COLO829 (cell line): ENCODE results near the gene MINPP1.
"Not testable (repeated sequence)": the region's sequence is repeated elsewhere in the genome, so short reads cannot be mapped to it uniquely, and the experiment has no call there.

Experiments used
- DNase-seq: peaks from one replicate; pipeline ENCODE4 v3.0.0; 2012; ENCODE audit warnings: low spot score

MINPP1 gene

GRCh38 chr10:87565010-87565409, 60.3 kb downstream of the MINPP1 start:
- no peak for DNase-seq

DNA sequence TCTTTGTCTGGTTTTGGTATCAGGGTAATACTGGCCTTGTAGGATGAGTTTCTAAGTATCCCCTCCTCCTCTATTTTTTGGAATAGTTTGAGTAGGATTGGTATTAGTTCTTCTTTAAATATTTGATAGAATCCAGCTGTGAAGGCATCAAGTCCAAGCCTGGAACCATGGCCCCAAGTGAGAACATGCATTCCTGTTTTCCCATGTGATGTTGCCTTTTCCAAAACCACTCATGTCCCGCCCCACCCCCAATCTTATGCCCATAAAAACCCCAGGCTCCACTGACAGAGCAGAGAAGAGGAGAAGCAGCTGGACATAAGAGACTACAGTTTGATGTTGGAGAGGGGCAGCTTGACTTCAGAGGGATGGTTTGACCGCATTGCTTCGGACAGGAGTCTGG, 71.2 kb downstream of the MINPP1 start:
- no peak for DNase-seq

DNA sequence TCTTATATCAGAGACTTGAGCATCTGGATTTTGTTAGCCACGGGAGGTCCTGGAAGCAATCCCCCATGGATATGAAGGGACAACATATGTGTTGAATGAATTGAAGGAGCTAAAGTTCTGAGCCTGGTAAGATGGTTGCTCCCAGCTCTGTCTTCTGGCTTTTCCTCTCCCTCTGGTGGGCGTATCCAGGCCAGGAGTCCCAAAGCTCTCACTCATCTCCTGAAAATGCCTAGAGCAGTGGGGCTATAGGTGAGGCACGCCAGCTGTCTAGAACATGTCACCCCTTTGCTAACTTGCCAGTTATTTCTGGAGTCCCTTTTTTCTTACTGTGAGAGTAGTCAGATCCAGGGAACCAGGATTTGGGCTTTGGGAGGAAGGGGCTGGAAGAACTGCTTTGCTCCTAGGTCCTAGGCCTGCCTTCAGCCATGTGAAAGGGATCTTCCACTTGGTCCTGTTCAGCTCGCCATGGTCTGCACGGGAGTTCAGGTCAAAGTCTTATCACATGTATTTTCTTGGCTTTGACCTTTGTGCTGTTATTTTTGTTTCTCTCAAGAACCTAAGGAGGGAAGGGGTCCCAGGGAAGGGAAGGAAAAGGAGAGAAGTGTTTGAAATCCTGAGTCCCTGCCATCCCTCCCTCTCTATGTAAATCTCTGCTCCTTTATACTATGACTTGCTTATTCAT, 73.6 kb downstream of the MINPP1 start:
- no peak for DNase-seq

DNA sequence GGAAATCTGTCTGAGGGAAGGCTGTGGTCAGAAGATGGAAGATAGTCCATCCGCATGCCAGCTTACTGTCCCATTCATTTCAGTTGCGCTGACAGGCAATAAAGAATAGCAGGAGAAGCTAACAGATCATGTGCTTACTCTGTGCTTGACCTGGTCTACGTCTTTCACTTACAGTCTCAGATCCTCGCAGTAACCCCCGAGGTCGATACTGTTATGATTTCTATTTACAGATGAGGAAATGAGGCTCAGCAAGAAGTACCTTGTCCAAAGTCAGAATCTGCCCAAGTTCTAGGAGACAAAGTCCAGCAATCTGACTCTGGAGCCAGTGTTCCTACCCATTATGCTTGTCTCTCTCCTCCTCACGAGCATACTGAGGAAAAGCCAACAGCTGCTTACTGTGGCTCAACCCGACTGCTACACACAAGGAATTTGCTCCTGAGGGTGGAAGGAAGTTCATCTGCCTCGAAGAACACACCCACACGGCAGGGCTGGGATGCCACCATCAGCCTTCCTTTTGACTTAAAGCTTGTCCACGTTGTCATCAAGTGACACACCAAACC, 74.2 kb downstream of the MINPP1 start:
- DNase-seq = no peak

GRCh38 chr10:87579563-87579962, 74.9 kb downstream of the MINPP1 start:
- no peak for DNase-seq

DNA sequence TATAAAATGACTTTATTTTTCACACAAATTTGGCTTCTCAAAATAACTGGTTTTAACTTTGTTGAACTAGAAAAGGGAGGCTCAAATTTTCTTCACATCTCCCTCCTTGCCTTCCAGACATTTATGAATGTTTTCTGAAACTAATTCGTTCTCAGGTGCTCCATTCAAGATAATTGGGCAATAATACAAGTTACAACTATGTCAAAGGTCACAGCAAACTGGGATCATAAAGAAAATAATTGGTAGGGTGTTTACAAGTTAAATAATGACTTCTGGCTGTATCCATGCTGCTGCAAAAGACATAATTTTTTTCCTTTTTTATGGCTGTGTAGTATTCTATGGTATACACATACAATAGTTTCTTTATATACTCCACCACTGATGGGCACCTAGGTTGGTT, 75.3 kb downstream of the MINPP1 start:
- DNase-seq = no peak

GRCh38 chr10:87585565-87586514, 81.1 kb downstream of the MINPP1 start:
- no peak for DNase-seq

DNA sequence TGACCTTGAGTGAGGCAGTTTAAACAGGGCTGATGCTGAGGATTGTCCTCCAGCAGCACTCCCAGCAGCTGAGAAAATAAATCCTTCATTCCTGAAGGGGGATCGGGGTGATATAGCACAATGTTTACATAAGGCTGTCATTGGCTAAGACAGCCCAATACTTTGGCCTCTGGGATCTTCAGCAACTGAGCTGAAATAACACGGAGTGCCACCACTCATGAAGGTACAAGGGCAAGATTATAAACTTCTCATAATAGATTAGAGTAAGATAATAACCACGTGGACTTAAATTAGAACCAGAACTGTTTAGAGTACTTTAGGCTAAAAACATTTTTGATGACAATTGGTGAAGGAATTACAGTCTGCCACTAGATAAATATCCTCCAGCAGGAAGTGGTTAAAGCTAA, 85.0 kb downstream of the MINPP1 start:
- DNase-seq = no peak

GRCh38 chr10:87590705-87591588, 86.3 kb downstream of the MINPP1 start:
- no peak for DNase-seq

- no peak for DNase-seq
Observed at GRCh38 chr10:87591589-87591886, 86.8 kb downstream of the MINPP1 start.

DNA sequence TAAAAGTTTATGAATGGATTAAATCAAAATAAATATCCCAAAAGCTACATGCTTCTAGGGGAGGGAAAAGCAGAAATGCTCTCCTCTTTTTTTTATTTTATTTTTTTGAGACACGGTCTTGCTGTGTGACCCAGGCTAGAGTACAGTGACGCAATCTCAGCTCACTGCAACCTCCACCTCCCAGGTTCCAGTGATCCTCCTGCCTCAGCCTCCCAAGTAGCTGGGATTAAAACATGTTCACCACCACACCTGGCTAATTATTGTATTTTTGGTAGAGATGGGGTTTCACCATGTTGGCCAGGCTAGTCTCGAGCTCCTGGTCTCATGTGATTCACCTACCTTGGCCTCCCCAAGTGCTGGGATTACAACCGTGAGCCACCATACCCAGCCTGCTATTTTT, 88.2 kb downstream of the MINPP1 start:
- not testable (repeated sequence) for DNase-seq

GRCh38 chr10:87593702-87594101, 89.0 kb downstream of the MINPP1 start:
- no peak for DNase-seq

GRCh38 chr10:87594181-87594580, 89.5 kb downstream of the MINPP1 start:
- DNase-seq = no peak

DNA sequence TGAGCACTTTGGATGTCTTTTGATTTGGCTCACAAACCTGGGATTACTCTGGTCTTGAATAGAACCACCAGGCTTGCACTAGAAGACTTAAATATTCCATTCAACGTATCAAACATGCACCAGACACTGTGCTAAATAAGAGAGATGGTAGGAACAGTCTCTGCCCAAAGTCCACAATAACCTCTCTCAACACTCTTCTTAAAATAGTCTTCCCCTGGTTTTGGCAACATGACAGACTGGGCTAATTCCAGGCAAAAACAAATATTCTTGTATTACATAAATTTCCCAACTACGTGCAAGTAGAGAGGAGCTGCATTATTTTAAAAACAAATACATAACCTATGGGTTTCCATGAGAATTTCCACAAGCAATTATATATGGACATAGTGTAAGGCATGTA, 90.2 kb downstream of the MINPP1 start:
- no peak for DNase-seq

- no peak for DNase-seq
Observed at GRCh38 chr10:87596351-87596750, 91.7 kb downstream of the MINPP1 start.

GRCh38 chr10:87598700-87599099, 94.0 kb downstream of the MINPP1 start:
- no peak for DNase-seq

DNA sequence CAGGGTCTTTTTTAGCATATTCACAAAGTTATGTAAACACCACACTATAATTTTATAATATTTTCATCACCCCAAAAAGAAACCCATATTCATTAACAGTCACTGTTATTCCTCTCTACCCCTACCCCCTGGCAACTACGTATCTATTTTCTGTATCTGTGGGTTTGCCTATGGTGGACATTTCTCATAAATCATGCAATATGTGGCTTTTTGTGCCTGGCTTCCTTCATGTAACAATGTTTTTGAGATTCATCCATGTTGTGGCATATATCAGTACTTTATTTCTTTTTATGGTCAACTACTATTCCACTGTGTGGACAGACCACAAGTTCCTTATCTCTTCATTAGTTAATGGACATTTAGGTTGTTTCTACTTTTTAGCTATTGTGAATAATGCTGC, 95.9 kb downstream of the MINPP1 start:
- no peak for DNase-seq
